Fibroblast of the conjunctiva (primary cell): ENCODE measurements around the gene PPP1R14D.

Source experiments
- DNase-seq: peaks from one replicate; pipeline ENCODE4 v3.0.0-alpha.2; 2010; ENCODE audit warnings: low read depth

Gene PPP1R14D

DNA sequence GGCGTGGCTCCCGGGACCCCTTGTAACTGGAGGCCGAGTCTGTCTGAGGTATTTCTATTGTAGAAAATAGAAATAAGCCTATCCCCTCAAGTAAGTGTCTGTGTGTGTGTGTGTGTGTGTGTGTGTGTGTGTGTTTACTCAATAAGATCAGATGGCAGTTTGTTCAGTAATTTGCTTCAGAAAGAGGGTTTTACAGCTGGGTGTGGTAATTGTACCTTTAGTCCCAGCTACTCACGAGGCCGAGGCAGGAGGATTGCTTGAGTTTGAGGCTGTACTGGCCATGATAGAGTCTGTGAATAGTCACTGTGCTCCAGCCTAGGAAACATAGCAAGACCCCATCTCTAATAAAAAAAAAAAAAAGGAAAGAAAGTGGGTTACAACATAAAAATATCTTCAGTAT lies 24.0 kb upstream of the PPP1R14D start:
- DNase-seq: no peak

DNA sequence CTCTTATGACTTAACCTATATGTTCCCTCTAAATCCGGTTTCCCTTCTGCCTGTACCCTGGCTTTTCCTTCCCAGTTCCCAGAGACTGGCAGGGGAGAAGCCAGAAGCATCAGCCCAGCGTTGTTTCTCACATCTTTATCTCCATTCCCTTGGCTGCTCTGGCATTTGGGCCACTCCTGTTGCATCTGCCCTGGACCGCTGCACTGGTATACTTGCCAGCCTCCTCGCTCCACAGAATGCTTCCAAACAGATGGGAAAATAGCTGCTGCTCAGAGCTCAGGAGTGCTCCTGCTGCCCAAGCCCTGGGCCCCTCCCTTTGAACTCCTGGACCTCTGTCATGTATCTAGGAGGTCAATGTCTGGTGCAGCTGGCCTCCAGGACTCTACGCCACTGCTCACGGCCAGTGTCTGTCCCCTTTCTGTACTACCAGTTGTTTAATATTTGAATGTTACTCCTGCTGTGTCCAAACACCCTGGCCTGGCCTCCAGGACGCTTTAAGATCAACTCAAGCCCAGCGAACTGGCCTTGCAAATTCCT lies 22.1 kb upstream of the PPP1R14D start:
- DNase-seq: no peak

DNA sequence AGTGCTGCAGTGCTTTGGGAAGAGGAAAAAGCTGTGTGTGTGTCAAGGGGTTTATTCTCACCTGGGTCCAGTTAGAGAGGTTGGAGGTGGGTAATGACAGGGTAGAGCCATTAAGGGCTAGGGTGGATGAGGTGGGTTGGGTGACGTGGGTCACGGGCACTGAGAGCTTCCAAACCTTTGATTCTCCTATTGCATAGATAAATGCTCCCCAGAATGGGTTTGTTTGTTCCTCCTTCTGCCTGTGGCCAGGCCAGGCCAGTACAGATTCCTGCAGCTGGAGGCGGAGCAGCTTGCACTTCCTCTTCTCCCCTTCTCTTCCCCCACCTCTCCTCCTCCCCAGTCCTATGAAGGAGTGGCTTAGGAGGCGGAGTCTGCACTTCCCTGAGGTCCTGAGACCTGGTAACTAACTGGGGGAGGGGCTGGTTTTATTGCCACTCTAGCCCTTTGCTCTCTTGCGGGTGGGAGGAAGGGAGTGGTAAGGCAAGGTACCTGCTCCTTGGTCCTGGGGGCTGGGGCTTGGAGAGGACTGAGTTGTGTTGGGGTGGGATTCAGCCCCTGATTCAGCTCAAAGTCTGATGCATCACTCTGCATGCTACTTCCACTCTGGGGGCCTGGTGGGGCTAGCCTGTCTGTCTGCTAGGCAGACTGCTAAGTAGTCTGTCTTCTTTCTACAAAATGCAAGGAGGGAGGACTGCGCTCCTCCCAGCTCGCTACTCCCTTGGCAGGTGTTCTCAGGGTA lies 18.9 kb upstream of the PPP1R14D start:
- DNase-seq: no peak

DNA sequence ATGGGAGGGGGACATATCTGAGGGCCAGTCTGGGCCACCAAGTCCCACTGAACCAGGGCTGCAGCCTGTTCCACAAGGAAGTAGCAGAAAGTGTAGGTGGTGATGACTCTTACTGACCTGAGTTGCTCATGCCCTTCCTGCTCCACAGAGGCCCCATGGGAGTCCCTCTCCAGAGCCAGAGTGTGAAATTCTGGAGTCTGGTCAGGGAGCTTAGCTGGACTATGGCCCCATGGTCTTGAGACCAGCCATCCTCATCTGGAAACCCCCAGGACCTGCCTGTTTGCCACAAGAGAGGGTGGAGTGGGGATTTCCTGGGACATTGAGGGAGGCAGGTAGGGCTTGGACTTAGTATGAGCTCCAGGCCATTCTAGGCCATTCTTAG lies 18.3 kb upstream of the PPP1R14D start:
- DNase-seq: no peak

DNA sequence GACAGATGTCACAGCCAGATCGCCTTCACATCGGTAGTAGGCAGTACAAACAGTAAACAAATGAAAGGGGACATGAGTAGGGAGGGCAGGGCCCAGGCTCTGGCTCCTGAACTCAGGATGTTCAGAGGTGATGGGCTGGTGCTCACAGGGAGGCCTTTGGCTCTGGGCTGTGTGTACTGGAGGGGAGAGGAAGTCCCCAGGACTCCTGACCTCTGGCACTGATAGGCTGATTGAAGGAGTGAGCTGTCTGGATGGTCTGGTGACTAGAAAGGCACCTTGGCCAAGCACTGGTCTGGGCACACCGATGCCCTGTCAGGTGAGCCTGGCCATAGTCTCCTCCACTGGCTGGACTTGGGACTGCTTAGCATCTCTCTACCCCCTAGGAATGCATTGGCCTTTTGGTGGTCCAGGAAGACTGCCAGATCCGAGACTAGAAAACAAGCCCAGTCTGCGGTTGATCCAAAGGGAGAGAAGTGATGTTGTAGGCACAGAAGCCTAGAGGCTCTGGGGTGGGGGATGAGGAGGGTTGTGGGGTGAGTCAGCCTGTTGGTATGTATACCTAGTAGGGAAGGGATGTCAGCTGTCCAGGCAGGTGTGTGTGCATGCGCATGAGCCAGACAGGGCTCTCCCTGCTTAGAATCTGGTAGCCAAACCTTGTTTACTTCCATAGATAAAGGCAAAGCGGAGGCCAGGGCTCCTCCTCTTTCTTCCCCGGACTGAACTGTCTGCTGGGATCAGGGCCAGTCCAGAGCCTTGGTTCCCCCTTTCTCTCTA lies 17.2 kb upstream of the PPP1R14D start:
- no peak for DNase-seq

DNA sequence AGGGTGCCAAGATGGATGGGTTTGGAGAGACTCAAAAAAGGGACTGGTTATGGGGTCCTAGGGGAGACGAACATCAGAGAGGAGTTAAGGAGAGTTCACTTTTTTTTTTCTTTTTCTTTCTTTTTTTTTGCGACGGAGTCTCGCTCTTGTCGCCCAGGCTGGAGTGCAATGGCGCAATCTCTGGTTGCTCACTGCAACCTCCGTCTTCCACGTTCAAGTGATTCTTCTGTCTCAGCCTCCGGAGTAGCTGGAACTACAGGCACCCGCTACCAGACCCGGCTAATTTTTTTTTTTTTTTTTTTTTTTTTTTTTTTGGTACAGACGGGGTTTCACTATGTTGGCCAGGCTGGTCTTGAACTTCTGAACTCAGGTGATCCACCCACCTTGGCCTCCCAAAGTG lies 16.5 kb upstream of the PPP1R14D start:
- no peak for DNase-seq

DNA sequence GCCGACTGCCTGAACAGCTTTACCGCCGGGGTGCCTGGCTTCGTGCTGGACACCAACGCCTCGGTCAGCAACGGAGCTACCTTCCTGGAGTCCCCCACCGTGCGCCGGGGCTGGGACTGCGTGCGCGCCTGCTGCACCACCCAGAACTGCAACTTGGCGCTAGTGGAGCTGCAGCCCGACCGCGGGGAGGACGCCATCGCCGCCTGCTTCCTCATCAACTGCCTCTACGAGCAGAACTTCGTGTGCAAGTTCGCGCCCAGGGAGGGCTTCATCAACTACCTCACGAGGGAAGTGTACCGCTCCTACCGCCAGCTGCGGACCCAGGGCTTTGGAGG lies 16.2 kb upstream of the PPP1R14D start:
- DNase-seq: no peak

DNA sequence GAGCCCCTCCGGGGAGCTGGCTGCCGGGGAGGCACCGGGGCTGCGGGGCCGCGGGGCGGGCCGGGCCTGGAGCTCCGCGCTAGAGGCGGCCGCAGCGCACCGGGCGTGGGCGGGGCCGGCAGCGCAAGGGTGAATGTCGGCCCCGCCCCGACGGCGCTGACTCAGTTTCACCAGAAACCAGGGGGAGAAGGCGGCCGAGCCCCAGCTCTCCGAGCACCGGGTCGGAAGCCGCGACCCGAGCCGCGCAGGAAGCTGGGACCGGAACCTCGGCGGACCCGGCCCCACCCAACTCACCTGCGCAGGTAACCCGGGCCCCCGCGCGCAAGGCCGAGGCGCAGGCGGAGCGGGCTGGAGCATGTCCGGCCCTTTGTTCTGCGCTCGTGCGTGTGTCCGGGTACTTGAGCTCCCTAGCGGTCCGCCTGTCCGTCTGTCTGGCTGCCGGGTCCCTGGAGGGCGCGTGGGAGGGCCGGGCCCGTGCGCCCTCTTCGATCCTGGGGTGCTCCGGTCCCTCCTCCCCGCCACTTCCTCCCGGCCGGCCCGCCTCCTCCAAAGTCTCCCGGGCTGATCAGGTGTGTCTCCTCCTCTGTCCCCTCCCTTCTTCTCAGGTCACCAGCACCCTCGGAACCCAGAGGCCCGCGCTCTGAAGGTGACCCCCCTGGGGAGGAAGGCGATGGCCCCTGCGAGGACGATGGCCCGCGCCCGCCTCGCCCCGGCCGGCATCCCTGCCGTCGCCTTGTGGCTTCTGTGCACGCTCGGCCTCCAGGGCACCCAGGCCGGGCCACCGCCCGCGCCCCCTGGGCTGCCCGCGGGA lies 15.6 kb upstream of the PPP1R14D start, which contains the start of gene SPINT1:
Gene SPINT1, plus strand, starts transcription at position 164 of the 811 bp plus-strand sequence. Its CDS starts 507 bp downstream, at position 671.
- DNase-seq: no peak

DNA sequence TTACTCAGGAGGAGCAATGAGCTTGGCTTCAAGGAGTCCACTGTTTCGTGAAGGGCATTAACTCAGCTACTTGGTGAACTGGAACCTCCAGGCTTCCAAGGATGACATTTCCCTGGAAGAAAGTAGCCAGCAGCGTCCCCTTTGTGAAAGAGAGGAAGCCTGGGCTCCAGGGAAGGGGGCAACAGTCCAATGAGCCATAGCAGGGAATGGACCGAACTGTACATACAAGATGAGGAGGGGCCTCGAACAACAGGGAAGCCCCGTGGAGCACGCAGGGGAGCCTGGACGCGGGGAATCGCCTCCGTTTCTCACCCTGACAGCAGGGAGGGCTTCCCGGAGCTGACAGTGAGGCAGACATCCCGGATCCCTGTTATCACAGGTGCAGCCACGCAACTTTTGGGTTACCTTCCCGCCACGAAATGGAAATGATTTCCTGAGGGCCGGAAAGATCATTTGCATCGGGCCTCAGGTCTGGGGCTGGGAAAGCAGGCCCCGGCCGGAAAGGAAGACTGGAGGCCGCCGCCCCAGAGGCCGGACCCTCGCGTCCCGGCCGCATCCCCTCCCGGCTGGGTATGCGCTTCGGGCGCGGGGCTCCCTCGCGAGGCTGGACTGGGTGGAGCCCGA lies 14.9 kb upstream of the PPP1R14D start:
- DNase-seq: no peak

DNA sequence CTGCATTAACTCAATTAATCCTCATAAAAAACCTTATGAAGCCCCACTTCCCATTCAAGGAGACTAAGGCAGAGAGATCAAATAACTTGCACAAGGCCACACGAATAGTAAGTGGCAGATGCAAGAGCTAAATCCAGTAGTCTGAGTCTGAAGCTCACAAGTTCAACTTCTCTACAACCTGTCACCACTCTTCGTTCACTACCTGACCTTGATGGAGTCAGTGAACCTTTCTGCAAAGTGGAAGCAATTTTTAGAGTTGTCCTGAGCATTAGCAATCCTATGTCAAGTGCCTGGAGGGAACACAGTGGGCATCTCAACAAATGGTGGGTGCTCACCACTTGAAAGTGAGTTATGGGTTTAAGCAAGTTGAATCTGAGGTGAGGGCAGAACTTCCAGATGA lies 13.2 kb upstream of the PPP1R14D start:
- no peak for DNase-seq

DNA sequence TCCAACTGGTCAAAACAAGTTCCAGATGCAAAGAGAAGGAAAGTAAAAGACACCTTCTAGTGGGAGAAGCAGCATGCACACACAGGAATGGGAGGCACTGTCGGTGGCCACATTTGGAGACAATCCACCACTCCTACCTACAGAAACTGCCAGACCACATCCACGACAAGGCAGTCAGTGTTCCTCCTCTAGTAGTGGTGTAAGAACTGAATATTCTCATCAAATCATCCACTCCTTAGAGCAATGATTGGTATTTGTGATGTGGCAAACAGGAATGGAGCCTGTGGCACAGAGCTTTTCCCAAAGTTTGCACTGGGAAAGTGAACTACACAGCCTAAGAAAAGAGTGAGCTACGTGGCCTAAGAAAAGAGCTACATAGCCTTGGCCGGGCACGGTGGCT lies 10.2 kb upstream of the PPP1R14D start:
- DNase-seq: no peak

DNA sequence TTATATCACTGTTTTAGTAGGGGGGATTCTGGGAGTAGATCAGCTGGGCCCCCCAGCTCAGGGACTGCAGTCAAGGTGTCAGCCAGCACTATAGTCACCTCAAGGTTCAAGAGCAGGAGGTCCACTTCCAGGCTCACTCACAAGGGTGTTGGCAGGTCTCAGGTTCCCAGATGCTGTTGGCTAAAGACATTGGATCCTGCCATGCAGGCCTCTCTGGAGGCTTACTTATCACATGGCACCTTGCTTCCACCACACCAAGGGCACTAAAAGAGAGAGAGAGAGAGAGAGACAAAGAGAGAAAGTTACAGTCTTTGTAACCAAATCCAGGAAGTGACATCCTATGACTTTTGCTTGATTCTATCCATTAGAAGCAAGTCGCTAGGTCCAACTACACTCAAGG lies 7.5 kb upstream of the PPP1R14D start:
- no peak for DNase-seq

DNA sequence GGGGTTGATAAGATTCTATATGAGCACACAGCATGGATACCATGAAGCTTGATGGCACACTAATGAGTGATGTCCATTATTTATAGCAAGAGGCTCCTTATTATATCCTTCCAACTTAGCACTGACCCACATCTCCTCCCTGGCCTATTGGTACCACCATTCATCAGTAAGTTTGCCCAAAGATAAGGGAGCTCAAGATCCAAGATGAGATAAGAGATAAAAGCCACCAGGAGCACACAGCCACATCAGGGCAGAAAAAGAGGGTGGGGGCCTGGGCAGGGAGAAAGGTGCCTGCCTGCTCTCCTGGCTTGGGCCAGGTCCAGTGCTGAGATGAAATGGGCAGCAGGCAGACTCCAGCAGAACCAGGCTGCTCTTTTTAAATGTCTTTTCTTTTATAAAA lies 4.4 kb upstream of the PPP1R14D start:
- no peak for DNase-seq

DNA sequence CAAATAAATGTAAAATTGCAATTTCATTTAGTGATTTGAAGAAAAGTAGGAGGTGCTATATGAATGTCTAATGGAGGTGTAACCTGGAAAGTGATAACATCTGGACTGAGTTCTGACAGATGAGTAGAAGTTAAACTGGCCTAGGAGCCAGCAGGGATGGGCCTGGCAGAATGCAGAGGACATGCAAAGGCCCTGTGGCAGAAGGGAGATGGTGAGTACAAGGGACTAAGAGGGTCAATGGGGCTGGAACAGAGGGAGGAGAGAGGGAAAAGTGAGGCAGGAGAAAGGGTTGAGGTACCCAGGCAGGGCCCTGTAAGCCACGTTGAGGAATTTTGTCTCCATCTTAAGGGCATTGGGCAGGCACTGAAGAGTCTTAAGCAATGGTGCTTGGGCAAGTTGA lies 3.4 kb upstream of the PPP1R14D start:
- no peak for DNase-seq

DNA sequence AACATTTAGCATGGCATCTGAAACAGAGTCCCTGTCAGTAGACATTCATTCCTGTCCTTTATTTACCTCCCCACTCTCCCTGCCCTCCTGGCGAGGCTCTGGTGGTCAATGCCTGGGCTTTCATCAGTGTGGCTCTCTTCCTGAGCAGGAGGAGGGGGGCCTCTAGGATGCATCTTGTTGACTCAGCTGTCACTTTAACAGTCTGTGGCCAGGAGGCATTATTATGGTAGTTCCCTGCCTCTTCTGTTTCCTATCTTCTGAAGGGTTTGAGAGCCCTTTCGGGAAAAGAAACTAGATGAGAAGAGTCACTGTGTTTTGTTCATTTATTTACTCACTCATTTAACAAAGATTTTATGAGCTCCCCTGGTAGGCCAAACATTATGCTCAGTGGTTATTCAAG lies 2.4 kb upstream of the PPP1R14D start:
- DNase-seq: no peak

DNA sequence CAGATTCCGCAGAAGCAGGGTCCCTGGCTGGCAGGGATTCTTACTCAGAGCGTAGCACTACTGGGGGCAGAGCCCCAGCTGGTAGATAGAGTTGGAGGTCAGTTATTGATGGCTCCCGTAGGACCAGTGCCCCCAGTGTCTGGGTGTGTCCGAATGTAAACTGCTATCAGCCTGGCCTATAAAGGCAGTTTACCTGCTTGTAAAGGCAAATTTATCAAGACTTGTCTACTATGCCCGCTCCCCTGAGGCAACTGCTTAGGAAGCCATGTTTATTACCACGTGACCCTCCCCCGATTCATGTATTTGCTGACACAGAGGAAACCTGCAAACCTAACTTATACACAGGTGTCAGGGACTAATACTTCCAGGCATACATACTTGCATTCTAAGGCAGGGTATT lies 607 bp upstream of the PPP1R14D start:
- DNase-seq: no peak

DNA sequence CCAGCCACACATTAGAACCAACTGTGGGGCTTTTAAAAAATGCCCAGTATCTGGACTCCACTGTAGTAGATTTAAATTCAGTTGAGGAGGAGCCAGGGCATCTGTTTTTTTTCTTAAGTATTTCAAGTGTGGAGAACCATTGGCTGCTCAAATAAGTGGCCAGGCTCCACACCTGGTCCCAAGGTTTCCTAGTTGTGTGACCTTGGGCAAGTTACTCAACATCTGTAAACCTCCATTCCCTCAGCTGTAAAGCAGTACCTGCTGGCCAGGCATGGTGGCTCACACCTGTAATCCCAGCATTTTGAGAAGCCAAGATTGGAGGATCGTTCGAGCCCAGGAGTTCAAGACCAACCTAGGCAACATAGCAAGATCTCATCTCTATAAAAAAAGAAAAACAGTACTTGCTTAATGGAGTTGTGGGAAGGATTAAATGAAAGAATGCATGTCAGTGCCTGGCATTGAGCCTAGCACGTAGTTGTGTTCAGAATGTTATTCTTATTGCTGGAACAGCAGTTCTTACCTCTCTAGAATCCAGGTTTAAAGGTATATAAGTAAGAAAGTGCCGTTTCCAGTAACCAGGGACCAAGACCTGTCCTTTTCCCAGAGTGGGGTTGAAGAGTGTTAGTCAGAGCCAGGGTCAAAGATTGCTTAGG lies 2.0 kb downstream of the PPP1R14D start:
- DNase-seq: no peak

DNA sequence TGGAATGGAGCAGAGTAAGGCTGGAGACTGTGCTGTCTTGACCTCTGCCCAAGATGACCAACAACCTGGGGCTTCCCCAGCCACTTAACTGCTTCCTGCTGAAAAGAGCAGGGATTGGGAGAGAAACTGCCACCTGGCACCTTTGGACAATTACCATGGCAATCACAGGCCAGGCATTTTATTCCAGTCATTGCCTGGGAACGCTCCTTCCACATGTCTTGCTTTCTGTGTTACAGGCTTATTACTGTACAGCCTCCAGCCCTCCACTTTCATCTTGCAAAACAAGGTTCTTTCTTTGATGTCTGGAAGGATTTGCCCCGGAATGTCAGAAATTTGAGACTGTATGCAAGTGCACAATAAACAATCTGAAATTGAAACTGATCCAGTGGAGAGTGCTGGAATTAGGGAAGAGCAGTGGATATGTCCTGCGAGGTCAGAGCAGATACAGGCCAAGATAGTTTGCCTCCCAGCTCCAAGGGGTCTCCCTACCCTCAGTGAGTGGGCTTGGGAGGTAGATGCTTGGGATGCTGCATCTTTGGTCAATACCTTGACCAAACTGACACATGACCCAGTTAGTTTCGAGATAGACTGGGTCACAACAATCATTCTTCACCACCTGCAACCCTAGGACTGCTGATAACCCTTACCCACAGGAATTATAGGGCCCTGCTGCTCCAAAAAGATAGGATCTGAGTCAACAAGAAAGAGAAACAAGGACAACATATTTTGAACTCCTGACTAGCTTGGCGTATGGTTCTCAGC lies 2.7 kb downstream of the PPP1R14D start:
- DNase-seq: no peak

DNA sequence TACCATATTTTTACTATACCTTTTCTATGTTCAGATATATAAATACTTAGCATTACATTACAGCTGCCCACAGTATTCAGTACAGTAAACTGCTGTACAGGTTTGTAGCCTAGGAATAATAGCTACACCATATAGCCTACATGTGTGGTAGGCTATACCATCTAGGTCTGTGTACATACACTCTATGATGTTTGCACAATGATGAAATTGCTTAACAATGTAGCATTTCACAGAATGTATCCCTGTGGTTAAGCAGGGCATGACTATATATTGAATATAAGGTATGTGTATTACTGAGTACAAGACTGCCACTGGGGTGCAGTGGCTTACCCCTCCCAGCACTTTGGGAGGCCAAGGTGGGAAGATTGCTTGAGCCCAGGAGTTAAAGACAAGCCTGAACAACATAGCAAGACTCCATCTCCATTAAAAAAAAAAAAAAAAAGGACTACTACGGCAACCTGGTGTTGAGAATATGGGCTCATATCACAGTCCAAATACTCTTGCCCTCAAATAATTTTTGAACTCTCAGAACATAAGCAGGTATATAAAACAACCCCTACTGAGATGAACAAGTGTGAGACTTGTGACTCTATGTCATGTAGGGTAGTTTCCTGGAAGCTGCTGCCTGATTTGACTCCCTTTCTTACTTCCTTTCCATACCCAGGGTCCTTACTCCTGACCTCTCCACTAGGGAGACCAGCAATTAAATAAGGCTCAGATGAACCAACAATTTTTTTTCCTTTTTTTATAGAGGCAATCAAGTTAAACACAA lies 4.8 kb downstream of the PPP1R14D start:
- no peak for DNase-seq

DNA sequence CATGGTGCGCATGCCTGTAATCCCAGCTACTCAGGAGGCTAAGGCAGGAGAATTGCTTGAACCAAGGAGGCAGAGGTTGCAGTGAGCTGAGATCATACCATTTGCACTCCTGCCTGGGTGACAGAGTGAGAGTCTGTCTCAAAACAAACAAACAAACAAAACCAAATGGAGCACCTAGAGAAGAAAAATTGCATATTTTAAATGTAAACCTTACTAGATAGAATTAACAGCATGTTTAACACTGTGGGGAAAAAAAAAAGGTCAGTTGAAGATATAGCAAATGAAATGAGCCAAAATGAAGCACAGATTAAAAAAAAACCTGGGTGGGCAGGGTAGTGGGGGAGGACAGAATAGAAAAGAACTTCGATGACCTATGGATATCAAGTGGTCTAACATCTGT lies 7.3 kb downstream of the PPP1R14D start:
- no peak for DNase-seq
